Measurements from ENCODE around the gene SLC7A1.

SLC7A1 gene

GRCh38 chr13:29541400-29541799, 54.1 kb downstream of the SLC7A1 start:
- H3K4me3 ChIP-seq (replicated peaks; ENCODE audit: low read depth, low read length): no peak overlapping the region
- no peak for TF ChIP-seq CTCF (IDR thresholded peaks at IDR 0.05; ENCODE audit: low read length, missing control alignments)
- no peak for DNase-seq (ENCODE audit: low read depth)

GRCh38 chr13:29540799-29541198, 54.7 kb downstream of the SLC7A1 start:
- no peak for TF ChIP-seq CTCF (IDR thresholded peaks at IDR 0.05; ENCODE audit: low read length, missing control alignments)
- DNase-seq (ENCODE audit: low read depth): no peak
- H3K4me3 ChIP-seq (replicated peaks; ENCODE audit: low read depth, low read length): no peak overlapping the region

GRCh38 chr13:29540334-29540733, 55.2 kb downstream of the SLC7A1 start:
- TF ChIP-seq CTCF (IDR thresholded peaks at IDR 0.05; ENCODE audit: low read length, missing control alignments): no peak
- no peak for DNase-seq (ENCODE audit: low read depth)
- no peak overlapping the region for H3K4me3 ChIP-seq (replicated peaks; ENCODE audit: low read depth, low read length)

GRCh38 chr13:29539856-29540255, 55.6 kb downstream of the SLC7A1 start:
- no peak overlapping the region for H3K4me3 ChIP-seq (replicated peaks; ENCODE audit: low read depth, low read length)
- no peak for DNase-seq (ENCODE audit: low read depth)
- TF ChIP-seq CTCF (IDR thresholded peaks at IDR 0.05; ENCODE audit: low read length, missing control alignments): no peak

GRCh38 chr13:29538652-29539040, 56.8 kb downstream of the SLC7A1 start:
- no peak for DNase-seq (ENCODE audit: low read depth)
- no peak overlapping the region for H3K4me3 ChIP-seq (replicated peaks; ENCODE audit: low read depth, low read length)
- TF ChIP-seq CTCF (IDR thresholded peaks at IDR 0.05; ENCODE audit: low read length, missing control alignments): no peak

GRCh38 chr13:29537736-29538651, 57.5 kb downstream of the SLC7A1 start:
- TF ChIP-seq CTCF (IDR thresholded peaks at IDR 0.05; ENCODE audit: low read length, missing control alignments): no peak
- H3K4me3 ChIP-seq (replicated peaks; ENCODE audit: low read depth, low read length): no peak overlapping the region
- DNase-seq (ENCODE audit: low read depth): no peak

GRCh38 chr13:29536853-29537252, 58.6 kb downstream of the SLC7A1 start:
- no peak for DNase-seq (ENCODE audit: low read depth)
- TF ChIP-seq CTCF (IDR thresholded peaks at IDR 0.05; ENCODE audit: low read length, missing control alignments): no peak
- H3K4me3 ChIP-seq (replicated peaks; ENCODE audit: low read depth, low read length): no peak overlapping the region
